ENCODE data around the gene SLC25A44. TPM values are rescaled to one million over a fixed set of nuclear protein-coding genes. Genes with fewer than 3 reads are reported as not detected.

Gene SLC25A44
- total RNA-seq, 1 experiment from 2014 or later: 32.5 TPM

- TF ChIP-seq, protein P1, sequence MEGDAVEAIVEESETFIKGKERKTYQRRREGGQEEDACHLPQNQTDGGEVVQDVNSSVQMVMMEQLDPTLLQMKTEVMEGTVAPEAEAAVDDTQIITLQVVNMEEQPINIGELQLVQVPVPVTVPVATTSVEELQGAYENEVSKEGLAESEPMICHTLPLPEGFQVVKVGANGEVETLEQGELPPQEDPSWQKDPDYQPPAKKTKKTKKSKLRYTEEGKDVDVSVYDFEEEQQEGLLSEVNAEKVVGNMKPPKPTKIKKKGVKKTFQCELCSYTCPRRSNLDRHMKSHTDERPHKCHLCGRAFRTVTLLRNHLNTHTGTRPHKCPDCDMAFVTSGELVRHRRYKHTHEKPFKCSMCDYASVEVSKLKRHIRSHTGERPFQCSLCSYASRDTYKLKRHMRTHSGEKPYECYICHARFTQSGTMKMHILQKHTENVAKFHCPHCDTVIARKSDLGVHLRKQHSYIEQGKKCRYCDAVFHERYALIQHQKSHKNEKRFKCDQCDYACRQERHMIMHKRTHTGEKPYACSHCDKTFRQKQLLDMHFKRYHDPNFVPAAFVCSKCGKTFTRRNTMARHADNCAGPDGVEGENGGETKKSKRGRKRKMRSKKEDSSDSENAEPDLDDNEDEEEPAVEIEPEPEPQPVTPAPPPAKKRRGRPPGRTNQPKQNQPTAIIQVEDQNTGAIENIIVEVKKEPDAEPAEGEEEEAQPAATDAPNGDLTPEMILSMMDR (IDR thresholded peaks at IDR 0.05; ENCODE audit: unreplicated experiment): no peak
- Mint-ChIP-seq H3K4me3 (ENCODE audit: low read depth, unreplicated experiment) (no peak overlapping the region), H3K36me3 (ENCODE audit: insufficient read depth, unreplicated experiment) (peaks cover 4% of the 10 kb centered on the region), H3K27ac (ENCODE audit: unreplicated experiment) (no peak overlapping the region), H3K4me1 (ENCODE audit: low read depth, unreplicated experiment) (peaks cover 17% of the 10 kb centered on the region), H3K27me3 (ENCODE audit: unreplicated experiment) (no peaks in the 10 kb centered on the region), H3K9me3 (ENCODE audit: low read depth, unreplicated experiment) (no peaks in the 10 kb centered on the region)
- no peak for DNase-seq
- intact Hi-C loops (cut with micrococcal nuclease; ENCODE audit: unreplicated experiment): no loop called here
- no TSS peak for BruUV-seq (replicated peaks)
- CTCF ChIA-PET: no interaction called here
These were observed 26.3 kb downstream of the SLC25A44 start for GRCh38 chr1:156220226-156220625.

- H3K36me3 Mint-ChIP-seq (ENCODE audit: insufficient read depth, unreplicated experiment): peaks cover 4% of the 10 kb centered on the region
- intact Hi-C loops (cut with micrococcal nuclease; ENCODE audit: unreplicated experiment): no loop called here
- H3K27ac Mint-ChIP-seq (ENCODE audit: unreplicated experiment): no peak overlapping the region
- H3K4me3 Mint-ChIP-seq (ENCODE audit: low read depth, unreplicated experiment): no peak overlapping the region
- no TSS peak for BruUV-seq (replicated peaks)
- CTCF ChIA-PET: interaction anchor here (1.0 kb wide), 1 partner anchor 76 kb away, joined by 3 read pairs; no protein-coding TSS in a partner anchor
- H3K9me3 Mint-ChIP-seq (ENCODE audit: low read depth, unreplicated experiment): no peaks in the 10 kb centered on the region
- TF ChIP-seq, protein P1 (IDR thresholded peaks at IDR 0.05; ENCODE audit: unreplicated experiment): no peak
- no peak for DNase-seq
- H3K27me3 Mint-ChIP-seq (ENCODE audit: unreplicated experiment): no peaks in the 10 kb centered on the region
- H3K4me1 Mint-ChIP-seq (ENCODE audit: low read depth, unreplicated experiment): peaks cover 17% of the 10 kb centered on the region
These were observed 28.2 kb downstream of the SLC25A44 start for GRCh38 chr1:156221986-156222692.

DNA sequence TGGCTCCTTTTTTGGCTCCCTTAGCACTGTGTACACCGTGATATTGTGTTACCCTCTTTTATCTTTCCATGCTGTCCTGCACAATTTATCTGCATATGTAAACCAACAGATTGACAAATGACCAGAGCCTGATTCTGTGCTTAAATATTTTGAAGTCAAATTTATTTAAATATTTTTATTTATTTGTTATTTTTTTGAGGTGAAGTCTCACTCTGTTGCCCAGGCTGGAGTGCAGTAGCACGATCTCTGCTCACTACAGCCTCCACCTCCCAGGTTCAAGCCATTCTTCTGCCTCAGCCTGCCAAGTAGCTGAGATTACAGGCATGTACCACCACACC lies 31.7 kb downstream of the SLC25A44 start:
- DNase-seq: no peak
- CTCF ChIA-PET: interaction anchor here (0.6 to 1.9 kb wide), 21 partner anchors 9 to 285 kb away, joined by 3 to 55 read pairs (median 6); partner anchors contain the start of genes PMF1, SEMA4A and SLC25A44
- H3K4me1 Mint-ChIP-seq (ENCODE audit: low read depth, unreplicated experiment): peaks cover 17% of the 10 kb centered on the region
- TF ChIP-seq, protein P1 (IDR thresholded peaks at IDR 0.05; ENCODE audit: unreplicated experiment): no peak
- peaks cover 17% of the 10 kb centered on the region for H3K36me3 Mint-ChIP-seq (ENCODE audit: insufficient read depth, unreplicated experiment)
- no peak overlapping the region for H3K4me3 Mint-ChIP-seq (ENCODE audit: low read depth, unreplicated experiment)
- no peaks in the 10 kb centered on the region for H3K27me3 Mint-ChIP-seq (ENCODE audit: unreplicated experiment)
- intact Hi-C loops (cut with micrococcal nuclease; ENCODE audit: unreplicated experiment): loop anchor here (1.0 kb wide), 2 partner anchors 79 to 135 kb away; no protein-coding TSS in a partner anchor
- no TSS peak for BruUV-seq (replicated peaks)
- no peaks in the 10 kb centered on the region for H3K9me3 Mint-ChIP-seq (ENCODE audit: low read depth, unreplicated experiment)
- no peak overlapping the region for H3K27ac Mint-ChIP-seq (ENCODE audit: unreplicated experiment)

DNA sequence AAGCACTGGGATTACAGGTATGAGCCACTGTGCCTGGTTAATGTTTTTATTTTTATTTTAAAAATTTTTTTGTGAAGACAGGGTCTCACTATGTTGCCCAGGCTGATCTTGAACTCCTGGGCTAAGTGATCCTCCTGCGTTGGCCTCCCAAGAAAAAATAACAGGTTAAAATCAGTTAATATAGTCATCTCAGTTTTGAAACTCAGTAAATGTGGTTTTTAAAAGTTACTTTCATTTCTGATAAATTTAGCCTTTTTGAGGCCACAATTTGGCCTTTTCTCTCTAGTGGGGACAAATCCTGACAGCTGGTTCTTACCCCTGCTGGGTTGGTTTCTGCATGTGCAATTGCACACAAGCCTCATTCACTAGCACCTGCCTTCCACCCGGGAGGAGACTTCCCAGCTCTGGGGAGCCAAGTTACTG lies 32.2 kb downstream of the SLC25A44 start:
- Mint-ChIP-seq H3K27ac (ENCODE audit: unreplicated experiment) (no peak overlapping the region), H3K4me1 (ENCODE audit: low read depth, unreplicated experiment) (peaks cover 17% of the 10 kb centered on the region), H3K36me3 (ENCODE audit: insufficient read depth, unreplicated experiment) (peaks cover 17% of the 10 kb centered on the region), H3K9me3 (ENCODE audit: low read depth, unreplicated experiment) (no peaks in the 10 kb centered on the region), H3K27me3 (ENCODE audit: unreplicated experiment) (no peaks in the 10 kb centered on the region), H3K4me3 (ENCODE audit: low read depth, unreplicated experiment) (no peak overlapping the region)
- no peak for DNase-seq
- CTCF ChIA-PET: interaction anchor here (1.9 kb wide), 1 partner anchor 79 kb away, joined by 55 read pairs; no protein-coding TSS in a partner anchor
- BruUV-seq (replicated peaks): no TSS peak
- TF ChIP-seq, protein P1 (IDR thresholded peaks at IDR 0.05; ENCODE audit: unreplicated experiment): no peak
- intact Hi-C loops (cut with micrococcal nuclease; ENCODE audit: unreplicated experiment): no loop called here

Data from Calu3 (cell line).